Measurements from ENCODE around the gene SMG7.

DNA sequence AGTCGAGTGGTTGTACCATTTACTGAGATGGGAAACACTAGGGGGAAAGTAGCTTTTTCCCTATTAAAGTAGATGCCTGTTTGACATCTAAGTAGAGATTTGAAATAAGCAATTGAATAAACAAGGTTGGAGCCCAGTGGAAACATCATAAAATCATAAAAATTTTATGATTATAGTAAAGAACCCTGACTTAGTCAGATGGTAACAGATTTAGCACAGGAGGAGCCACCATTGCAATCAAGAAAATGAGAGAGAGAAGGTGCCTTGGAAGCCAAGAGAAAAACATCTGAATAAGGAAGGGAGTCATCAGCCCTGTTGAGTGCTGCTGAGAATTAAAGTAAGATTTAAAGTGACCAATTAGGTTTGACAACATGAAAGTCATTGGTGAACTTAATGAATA lies 49.8 kb downstream of the SMG7 start:
- TF ChIP-seq ZNF384 (IDR thresholded peaks at IDR 0.05) (no peak), NFRKB (IDR thresholded peaks at IDR 0.05) (no peak)

Measured in HEK293T (cell line).